ENCODE measurements around the gene SETBP1. TPM values are rescaled to one million over a fixed set of nuclear protein-coding genes. Genes with fewer than 3 reads are reported as not detected.

SETBP1 gene
- total and polyA plus RNA-seq, 2 of the 13 experiments (the other 11 are each of a cell fraction or from before 2014, with no cell fraction given), result 0.18 to 0.65 TPM

DNA sequence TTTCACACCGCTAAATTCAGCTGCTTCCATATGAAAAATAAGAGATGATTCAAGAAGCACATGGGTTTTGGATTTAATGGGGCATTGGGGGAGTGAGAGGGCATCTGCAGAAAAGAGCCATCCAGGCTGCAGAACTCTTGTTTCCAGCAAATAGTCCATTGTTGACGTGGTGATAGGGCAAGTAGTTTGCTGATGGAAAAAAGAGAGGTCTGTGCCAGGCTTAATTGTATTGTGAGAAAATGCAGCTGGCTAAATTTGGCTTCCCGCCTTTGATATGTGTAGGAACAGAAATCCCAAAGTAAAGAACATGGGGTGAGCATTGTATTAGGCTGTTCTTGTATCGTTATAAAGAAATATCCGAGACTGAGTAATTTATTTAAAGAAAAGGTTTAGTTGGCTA, 199.5 kb downstream of the SETBP1 start:
- H3K27ac ChIP-seq (ENCODE audit: extremely low read length, insufficient read depth, low read length), result no peak overlapping the region
- H3K9me3 ChIP-seq (ENCODE audit: low read length), result no peaks in the 10 kb centered on the region
- H2AFZ ChIP-seq (ENCODE audit: low read length), result no peak overlapping the region
- BruUV-seq (replicated peaks), result no TSS peak
- POLR2A ChIA-PET, result no interaction called here
- H3K4me2 ChIP-seq (ENCODE audit: low read depth, low read length), result no peak overlapping the region
- no peaks in the 10 kb centered on the region for H3K79me2 ChIP-seq (ENCODE audit: insufficient read depth, low read length)
- H4K20me1 ChIP-seq (ENCODE audit: insufficient read depth, low read length), result no peaks in the 10 kb centered on the region
- H3K4me3 ChIP-seq (replicated peaks in 1 of 3; ENCODE audit: insufficient read depth in 1 of 3, low read depth in 2 of 3, low read length in 3 of 3), result no peak overlapping the region
- no peak for ATAC-seq
- in situ Hi-C loops (cut with HindIII; ENCODE audit: extremely low pct_ligation_motif_present, low pct_unique_long_range_greater_than_20kb) (no loop called here), intact Hi-C loops (cut with micrococcal nuclease; ENCODE audit: unreplicated experiment) (no loop called here)
- TF ChIP-seq ZNF691 (CRISPR knock-in tag; IDR thresholded peaks at IDR 0.05; ENCODE audit: borderline replicate concordance, low read depth) (no peak), ZNF710 (CRISPR knock-in tag; IDR thresholded peaks at IDR 0.05; ENCODE audit: borderline replicate concordance) (no peak), JUN (CRISPR knock-in tag; IDR thresholded peaks at IDR 0.05) (no peak)
- TF ChIP-seq, protein P1, sequence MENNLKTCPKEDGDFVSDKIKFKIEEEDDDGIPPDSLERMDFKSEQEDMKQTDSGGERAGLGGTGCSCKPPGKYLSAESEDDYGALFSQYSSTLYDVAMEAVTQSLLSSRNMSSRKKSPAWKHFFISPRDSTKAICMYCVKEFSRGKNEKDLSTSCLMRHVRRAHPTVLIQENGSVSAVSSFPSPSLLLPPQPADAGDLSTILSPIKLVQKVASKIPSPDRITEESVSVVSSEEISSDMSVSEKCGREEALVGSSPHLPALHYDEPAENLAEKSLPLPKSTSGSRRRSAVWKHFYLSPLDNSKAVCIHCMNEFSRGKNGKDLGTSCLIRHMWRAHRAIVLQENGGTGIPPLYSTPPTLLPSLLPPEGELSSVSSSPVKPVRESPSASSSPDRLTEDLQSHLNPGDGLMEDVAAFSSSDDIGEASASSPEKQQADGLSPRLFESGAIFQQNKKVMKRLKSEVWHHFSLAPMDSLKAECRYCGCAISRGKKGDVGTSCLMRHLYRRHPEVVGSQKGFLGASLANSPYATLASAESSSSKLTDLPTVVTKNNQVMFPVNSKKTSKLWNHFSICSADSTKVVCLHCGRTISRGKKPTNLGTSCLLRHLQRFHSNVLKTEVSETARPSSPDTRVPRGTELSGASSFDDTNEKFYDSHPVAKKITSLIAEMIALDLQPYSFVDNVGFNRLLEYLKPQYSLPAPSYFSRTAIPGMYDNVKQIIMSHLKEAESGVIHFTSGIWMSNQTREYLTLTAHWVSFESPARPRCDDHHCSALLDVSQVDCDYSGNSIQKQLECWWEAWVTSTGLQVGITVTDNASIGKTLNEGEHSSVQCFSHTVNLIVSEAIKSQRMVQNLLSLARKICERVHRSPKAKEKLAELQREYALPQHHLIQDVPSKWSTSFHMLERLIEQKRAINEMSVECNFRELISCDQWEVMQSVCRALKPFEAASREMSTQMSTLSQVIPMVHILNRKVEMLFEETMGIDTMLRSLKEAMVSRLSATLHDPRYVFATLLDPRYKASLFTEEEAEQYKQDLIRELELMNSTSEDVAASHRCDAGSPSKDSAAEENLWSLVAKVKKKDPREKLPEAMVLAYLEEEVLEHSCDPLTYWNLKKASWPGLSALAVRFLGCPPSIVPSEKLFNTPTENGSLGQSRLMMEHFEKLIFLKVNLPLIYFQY (CRISPR knock-in tag; IDR thresholded peaks at IDR 0.05; ENCODE audit: borderline replicate concordance), result no peak
- TF ChIP-seq, protein P2, sequence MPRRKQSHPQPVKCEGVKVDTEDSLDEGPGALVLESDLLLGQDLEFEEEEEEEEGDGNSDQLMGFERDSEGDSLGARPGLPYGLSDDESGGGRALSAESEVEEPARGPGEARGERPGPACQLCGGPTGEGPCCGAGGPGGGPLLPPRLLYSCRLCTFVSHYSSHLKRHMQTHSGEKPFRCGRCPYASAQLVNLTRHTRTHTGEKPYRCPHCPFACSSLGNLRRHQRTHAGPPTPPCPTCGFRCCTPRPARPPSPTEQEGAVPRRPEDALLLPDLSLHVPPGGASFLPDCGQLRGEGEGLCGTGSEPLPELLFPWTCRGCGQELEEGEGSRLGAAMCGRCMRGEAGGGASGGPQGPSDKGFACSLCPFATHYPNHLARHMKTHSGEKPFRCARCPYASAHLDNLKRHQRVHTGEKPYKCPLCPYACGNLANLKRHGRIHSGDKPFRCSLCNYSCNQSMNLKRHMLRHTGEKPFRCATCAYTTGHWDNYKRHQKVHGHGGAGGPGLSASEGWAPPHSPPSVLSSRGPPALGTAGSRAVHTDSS (CRISPR knock-in tag; conservative IDR thresholded peaks at IDR 0.05), result no peak
- no peaks in the 10 kb centered on the region for H3K4me1 ChIP-seq (ENCODE audit: insufficient read depth, low read length)
- 36% methylated on average over 5 of the region's 5 CpGs for WGBS (ENCODE audit: low lambda C conversion rate)
- CTCF ChIA-PET (ENCODE audit: low intra/inter-chr PET ratio, low total read pairs), result no interaction called here
- DNase-seq (ENCODE audit: low spot score), result no peak
- H3K36me3 ChIP-seq (replicated peaks in 1 of 2; ENCODE audit: control insufficient read depth in 1 of 2, insufficient read depth in 2 of 2, low read length in 2 of 2), result no peaks in the 10 kb centered on the region
- no peak for FAIRE-seq
- no peak overlapping the region for H3K9ac ChIP-seq (ENCODE audit: insufficient read depth, low read depth, low read length)
- no peaks in the 10 kb centered on the region for H3K27me3 ChIP-seq (ENCODE audit: control insufficient read depth in 1 of 2, insufficient read depth in 2 of 2, low read length in 2 of 2)
